ENCODE results near the gene GAREM2.

The GAREM2 gene

DNA sequence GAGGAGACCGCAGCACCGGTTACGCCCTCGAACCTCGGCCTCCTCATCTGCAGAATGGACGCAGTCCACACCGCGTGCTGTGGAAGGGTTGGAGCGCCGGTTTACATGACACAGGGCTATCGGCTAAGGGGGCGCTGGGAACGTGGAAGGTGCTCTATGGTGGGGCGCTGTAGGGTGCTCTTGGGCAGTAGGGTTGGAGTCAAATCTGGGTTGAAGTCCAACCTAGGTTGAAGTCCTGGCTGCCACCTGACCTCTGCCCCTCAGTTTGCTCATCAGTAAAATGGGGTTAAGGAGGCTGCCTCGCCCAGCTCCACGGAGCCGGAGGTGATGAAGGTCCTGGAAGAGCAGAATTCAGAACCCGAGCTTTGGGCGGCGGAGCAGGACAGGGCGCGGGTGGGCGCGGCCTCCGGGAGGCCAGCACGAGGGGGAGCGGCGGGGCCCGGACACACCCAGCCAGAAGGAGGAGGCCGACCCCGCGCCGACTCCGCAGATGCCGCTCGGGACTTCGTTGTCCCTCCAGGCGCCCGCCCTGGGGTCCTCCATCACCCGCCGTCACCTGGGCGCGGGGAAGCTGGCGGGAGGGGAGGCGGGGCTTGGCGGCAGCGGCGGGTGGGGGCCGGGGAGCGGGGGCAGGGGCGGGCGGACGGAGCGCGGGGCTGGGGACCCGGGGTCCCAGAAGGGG lies 558 bp upstream of the GAREM2 start:
- TF ChIP-seq, protein P1, sequence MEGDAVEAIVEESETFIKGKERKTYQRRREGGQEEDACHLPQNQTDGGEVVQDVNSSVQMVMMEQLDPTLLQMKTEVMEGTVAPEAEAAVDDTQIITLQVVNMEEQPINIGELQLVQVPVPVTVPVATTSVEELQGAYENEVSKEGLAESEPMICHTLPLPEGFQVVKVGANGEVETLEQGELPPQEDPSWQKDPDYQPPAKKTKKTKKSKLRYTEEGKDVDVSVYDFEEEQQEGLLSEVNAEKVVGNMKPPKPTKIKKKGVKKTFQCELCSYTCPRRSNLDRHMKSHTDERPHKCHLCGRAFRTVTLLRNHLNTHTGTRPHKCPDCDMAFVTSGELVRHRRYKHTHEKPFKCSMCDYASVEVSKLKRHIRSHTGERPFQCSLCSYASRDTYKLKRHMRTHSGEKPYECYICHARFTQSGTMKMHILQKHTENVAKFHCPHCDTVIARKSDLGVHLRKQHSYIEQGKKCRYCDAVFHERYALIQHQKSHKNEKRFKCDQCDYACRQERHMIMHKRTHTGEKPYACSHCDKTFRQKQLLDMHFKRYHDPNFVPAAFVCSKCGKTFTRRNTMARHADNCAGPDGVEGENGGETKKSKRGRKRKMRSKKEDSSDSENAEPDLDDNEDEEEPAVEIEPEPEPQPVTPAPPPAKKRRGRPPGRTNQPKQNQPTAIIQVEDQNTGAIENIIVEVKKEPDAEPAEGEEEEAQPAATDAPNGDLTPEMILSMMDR (IDR thresholded peaks at IDR 0.05; ENCODE audit: low read length), result no peak
- TF ChIP-seq EZH2 (IDR thresholded peaks at IDR 0.05; ENCODE audit: borderline replicate concordance, low read length), result no peak
- Histone ChIP-seq H3K9ac (ENCODE audit: low read length) (no peak overlapping the region), H3K4me2 (ENCODE audit: low read length) (peak overlapping the region; percentile 67), H3K27ac (ENCODE audit: low read depth, low read length, poor library complexity, severe bottlenecking) (no peak overlapping the region), H3K4me3 (ENCODE audit: low read depth, low read length, poor library complexity, severe bottlenecking) (peak overlapping the region; percentile 49), H3K9me2 (ENCODE audit: low read depth, low read length) (no peaks in the 10 kb centered on the region), H3K79me2 (ENCODE audit: insufficient read depth, low read length) (no peaks in the 10 kb centered on the region), H3F3A (ENCODE audit: insufficient read depth, low read length) (no peaks in the 10 kb centered on the region), H4K20me1 (ENCODE audit: insufficient read depth, low read length) (no peaks in the 10 kb centered on the region), H2AFZ (ENCODE audit: low read length) (no peak overlapping the region), H3K27me3 (ENCODE audit: insufficient read depth, low read length) (0 out of 2 replicates have a peak, but pooled peaks cover 6% of the 10 kb centered on the region), H3K36me3 (ENCODE audit: insufficient read depth, low read length) (no peaks in the 10 kb centered on the region), H3K9me3 (ENCODE audit: low read length) (no peaks in the 10 kb centered on the region), H3K4me1 (ENCODE audit: insufficient read depth, low read length, severe bottlenecking) (no peaks in the 10 kb centered on the region)

DNA sequence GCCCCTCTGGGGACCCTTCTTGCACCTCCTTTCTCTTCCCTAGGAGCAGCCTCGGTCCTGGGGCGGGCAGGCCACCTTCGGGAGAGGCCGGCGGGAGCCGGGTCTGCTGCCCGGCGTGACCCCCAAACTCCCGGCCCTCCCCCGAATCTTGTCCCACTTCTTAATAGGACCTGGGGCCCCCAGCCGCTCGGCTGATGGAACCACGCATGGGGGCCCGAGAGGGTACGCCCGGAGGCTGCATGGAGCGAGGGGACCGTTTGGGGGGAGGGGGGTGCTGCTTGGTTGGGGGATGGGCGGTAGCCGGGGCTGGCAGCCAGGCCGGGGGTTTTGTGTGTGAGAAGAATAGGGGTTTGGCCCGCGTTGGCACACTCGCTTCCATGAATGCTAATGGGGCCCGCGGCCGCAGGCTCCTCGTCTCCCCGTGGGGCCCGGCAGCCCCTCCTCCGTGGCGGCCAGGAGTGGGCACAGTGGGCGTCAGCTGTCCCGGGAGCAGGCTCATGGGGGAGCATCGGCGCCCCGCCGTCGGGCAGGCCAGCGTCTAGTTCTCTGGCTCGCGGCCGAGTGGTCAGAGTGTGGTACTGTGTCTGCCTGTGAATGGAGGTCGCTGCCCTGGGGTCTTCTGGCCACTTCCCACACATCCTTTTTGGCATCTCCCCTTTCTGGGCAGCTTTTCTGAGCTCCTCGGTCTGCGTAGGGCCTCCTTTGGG lies 1.0 kb downstream of the GAREM2 start:
- no peak overlapping the region for H3K4me2 ChIP-seq (ENCODE audit: low read length)

DNA sequence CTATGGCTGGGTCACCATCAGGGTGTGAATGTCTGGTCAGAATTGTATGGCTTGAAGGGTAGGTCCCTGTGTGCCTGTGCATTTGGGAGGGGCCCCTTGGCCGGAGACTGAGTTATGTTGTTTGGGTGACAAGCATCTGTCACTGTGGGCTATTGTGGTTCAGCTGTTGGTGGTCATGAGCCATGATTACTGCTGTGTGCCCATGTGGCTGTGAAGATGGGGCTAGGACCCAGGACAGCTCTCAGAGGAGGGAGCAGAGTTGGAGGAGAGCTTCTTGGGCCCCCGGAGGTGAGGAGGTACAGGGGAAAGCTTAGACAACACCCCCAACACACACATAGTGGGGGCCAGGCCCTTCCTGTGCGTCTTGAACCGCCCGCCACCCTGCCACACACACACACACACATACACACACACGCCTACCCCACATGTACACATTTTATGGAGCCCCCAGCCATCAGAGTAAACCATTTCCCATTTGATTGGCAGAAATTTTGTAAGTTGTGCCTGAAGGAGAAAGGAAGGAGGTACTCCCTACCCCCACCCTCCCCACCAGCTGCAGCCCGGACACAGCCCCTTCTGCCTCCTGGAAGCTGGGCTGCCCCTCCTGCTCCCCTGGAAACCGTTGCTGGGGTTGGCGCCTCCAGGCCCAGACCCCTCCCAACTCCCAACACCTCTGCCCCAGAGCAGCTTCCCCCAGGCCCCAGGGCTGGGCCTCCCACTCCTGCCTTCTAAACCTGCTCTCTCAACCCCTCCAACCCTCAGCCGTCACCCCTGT lies 2.0 kb downstream of the GAREM2 start:
- Histone ChIP-seq H3K9me3 (ENCODE audit: low read length) (no peaks in the 10 kb centered on the region), H3K79me2 (ENCODE audit: insufficient read depth, low read length) (no peaks in the 10 kb centered on the region), H3K27me3 (ENCODE audit: insufficient read depth, low read length) (0 out of 2 replicates have a peak, but pooled peaks cover 6% of the 10 kb centered on the region), H4K20me1 (ENCODE audit: insufficient read depth, low read length) (no peaks in the 10 kb centered on the region), H3K4me2 (ENCODE audit: low read length) (no peak overlapping the region), H2AFZ (ENCODE audit: low read length) (no peak overlapping the region), H3K4me1 (ENCODE audit: insufficient read depth, low read length, severe bottlenecking) (peaks cover 10% of the 10 kb centered on the region), H3K27ac (ENCODE audit: low read depth, low read length, poor library complexity, severe bottlenecking) (no peak overlapping the region), H3K4me3 (ENCODE audit: low read depth, low read length, poor library complexity, severe bottlenecking) (no peak overlapping the region), H3F3A (ENCODE audit: insufficient read depth, low read length) (no peaks in the 10 kb centered on the region), H3K9me2 (ENCODE audit: low read depth, low read length) (no peaks in the 10 kb centered on the region), H3K36me3 (ENCODE audit: insufficient read depth, low read length) (no peaks in the 10 kb centered on the region), H3K9ac (ENCODE audit: low read length) (no peak overlapping the region)
- no peak for TF ChIP-seq EZH2 (IDR thresholded peaks at IDR 0.05; ENCODE audit: borderline replicate concordance, low read length)
- TF ChIP-seq, protein P1 (IDR thresholded peaks at IDR 0.05; ENCODE audit: low read length), result no peak

More for the DNA sequence above, 1.0 kb downstream of the GAREM2 start:
- Histone ChIP-seq H3K27ac (ENCODE audit: low read depth, low read length, poor library complexity, severe bottlenecking) (no peak overlapping the region), H3K9ac (ENCODE audit: low read length) (no peak overlapping the region), H4K20me1 (ENCODE audit: insufficient read depth, low read length) (no peaks in the 10 kb centered on the region), H3K36me3 (ENCODE audit: insufficient read depth, low read length) (no peaks in the 10 kb centered on the region), H3K9me2 (ENCODE audit: low read depth, low read length) (no peaks in the 10 kb centered on the region), H3K27me3 (ENCODE audit: insufficient read depth, low read length) (0 out of 2 replicates have a peak, but pooled peaks cover 6% of the 10 kb centered on the region), H3K4me3 (ENCODE audit: low read depth, low read length, poor library complexity, severe bottlenecking) (no peak overlapping the region), H3K4me1 (ENCODE audit: insufficient read depth, low read length, severe bottlenecking) (peaks cover 4% of the 10 kb centered on the region), H3F3A (ENCODE audit: insufficient read depth, low read length) (no peaks in the 10 kb centered on the region), H3K79me2 (ENCODE audit: insufficient read depth, low read length) (no peaks in the 10 kb centered on the region), H2AFZ (ENCODE audit: low read length) (no peak overlapping the region), H3K9me3 (ENCODE audit: low read length) (no peaks in the 10 kb centered on the region)
- TF ChIP-seq EZH2 (IDR thresholded peaks at IDR 0.05; ENCODE audit: borderline replicate concordance, low read length), result no peak
- TF ChIP-seq, protein P1 (IDR thresholded peaks at IDR 0.05; ENCODE audit: low read length), result no peak
